HL-60/S4 (cell line): Measurements from ENCODE around the gene MAPK8IP2.

Experiments used
- in situ Hi-C: fragments of 300-500 bp; cut with MboI; formaldehyde crosslinking; loops from 2 replicates; pipeline ENCODE4 v1.14.3; 2022; ENCODE audit warnings: low sequenced_read_pairs

MAPK8IP2 gene

DNA sequence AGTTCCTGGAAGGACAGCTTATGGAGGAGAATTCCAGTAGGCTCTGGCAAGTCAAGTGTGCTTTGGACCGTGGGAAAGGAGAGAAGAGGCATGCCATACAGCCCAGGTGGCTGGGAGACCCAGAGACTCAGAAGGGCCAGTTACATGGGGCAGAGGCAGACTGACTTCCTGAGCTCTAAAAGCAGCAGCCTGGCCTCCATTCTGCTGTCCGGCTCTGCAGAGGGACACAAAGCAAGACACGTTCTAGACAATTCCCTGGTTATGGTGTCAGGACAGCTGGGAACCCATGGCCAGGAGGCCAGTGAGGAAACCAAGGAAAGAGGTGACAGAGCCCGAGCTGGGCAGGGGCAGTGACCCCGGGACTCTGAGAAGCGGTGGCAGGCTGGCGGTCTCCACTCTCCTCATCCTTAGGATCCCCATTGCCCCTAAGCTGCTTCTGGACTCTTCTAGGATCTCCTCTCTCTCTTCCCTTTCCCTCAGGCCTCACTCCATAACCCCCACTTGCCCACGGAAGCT, 25.1 kb upstream of the MAPK8IP2 start:
- in situ Hi-C loops: no loop called here

DNA sequence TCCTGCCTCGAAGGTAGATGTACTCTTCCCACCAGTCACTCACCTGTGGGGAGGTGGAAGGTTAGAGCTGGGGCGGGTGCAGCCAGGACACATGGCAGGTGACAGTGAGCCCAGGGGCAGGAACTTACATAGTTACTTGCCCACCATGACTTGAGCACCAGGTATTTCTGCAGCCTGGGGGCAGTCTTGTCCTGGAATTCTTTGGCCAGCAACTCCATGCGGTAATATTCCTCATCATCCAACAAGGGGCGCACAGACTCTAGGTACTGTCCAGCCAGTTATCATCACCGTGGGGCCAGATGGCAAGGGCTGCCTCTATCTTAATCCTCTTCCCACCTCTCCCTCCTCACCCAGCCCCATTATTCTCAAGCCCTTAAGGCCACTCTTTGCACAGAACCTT, 24.5 kb upstream of the MAPK8IP2 start:
- in situ Hi-C loops: no loop called here

DNA sequence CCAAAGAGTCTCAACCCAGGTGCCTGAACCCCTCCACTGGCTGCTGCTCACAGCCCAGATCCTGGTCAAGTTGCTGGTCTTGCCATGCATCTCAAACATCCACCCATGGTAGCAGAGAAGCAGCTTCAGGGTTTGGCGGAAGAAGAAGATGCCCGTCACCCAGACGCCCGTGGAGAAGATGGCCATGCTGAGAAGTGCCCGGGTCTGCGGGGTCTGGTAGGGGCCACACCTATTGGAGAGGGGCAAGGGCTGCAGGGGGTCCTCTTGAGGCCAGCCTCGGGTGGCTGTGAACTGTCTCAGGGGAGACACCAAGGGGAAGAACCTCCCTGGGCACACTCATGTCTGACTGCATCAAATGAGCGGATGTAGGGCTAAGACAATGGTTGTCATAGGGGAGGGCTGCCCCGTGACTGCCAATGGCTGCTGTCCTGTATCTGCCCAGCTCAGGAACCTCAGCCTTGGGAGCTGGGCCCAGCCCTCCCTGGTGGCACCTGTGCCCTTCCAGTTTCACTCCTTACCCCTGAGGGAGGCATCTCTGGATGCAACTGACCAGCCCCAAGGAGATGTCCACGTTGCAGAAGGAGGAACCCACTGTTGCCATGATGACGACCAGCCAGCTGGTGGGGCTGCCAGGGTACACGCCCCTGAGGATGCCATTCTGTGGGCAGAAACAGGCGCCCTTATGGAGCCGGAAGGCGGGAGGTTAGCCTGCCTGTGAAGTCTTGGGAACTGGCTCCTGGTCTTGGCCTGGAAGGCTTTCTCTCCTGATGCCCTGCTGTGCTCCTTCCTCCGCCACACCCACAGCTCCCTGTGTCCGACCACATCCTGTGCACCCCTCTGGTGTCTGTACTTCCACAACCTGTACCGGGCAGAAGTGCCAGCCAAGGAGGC, 23.5 kb upstream of the MAPK8IP2 start:
- in situ Hi-C loops: no loop called here

DNA sequence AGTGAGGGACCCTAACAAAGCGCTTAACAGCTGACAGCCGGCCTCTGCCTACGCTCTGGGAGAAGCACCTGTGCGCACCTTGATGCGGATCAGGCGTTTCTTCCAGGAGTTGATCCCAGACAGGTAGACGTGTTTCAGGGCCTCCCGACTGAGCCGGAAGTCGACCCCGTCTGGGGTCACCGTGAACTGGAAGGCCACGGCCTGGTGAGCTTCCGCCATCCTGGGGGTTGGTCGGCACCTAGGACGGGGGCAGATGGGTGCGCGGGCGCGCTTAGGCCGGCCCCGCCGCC, 23.0 kb upstream of the MAPK8IP2 start:
- in situ Hi-C loops: no loop called here

DNA sequence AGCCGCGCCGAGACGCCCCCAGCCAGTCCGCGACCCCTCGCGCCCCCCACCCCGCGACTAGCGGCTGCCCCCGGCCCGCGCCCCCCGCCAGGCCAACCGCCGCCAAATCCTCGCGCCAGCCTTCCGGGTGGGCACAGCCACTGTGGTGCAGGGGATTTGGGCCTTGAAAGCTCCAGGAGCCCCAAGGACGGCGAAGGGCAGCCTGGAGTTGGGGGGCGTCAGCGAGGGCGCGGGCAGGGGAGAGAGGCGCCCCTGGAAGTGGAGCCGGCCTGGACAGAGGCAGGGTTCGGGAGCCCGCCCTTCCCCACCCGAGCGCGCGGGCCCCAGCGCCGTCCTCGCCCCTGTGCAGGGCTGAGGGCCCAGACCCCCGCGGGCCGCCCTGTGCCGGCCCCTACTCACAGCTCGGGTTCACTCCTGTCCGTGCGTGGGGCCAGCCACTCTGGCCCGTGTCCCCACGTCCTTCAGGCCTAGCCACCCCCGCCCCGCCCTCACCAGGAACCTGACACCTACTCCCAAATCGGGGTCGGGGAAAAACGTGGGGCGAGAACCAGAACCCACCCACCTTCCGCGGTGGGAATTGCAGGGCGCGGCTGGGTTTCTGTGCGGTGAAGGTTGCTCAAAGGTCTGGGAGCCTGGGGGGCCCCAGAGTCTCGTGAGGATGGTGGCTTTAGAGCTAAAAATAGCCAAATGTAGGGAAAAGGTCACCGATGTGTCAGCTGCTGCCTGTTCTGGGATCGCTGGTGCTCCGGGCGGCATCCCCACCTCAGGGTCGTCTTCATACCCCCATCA, 22.4 kb upstream of the MAPK8IP2 start, which contains the start of gene CPT1B:
Gene CPT1B (minus strand): TSS at position 441 of the 789 bp plus-strand sequence. CDS start 512 bp downstream, outside the sequence.
- in situ Hi-C loops: no loop called here

DNA sequence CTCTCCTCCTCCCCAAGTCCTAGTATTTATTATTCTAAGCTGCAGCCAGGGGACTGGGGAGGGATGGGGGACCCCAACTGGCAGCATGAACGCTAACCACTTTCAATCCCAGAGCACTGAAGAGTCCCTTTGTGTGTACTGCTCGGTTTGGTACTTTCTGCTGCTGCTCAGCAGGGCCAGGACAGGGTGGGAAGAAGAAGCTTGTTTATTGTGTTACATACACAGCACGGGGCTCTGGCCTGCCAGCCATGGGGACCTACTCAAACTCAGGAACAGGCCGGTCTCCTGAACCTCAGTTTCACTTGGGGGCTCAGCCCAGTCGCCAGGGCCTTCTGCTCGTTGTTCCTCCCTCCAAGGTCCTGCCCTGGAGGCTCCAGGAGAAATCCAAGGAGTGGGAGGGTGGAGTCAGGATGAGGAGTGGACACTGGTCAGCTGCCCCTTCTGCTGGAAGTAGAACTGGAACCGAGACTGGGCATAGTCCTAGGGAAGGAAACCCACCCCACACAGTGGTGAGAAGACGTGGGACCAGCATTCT, 21.8 kb upstream of the MAPK8IP2 start:
- in situ Hi-C loops: no loop called here

DNA sequence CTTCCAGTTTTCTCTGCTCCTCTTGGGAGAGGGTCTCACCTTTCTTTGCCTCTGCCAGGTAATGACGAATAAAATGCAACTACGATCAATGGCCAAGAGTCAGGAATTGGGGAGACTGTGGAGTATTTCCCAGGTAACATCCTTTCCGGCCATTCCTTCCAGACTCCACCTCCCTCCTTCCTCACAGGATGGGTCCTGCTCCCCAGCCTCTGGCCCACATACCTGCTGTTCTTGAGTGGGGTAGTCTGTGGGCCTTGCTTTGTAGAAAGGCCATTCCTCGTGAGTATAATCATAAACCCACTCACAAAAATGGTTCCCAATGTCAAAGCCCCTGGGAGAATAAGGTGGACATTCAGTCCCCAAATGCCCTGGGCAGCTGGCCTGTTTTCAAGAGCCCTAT, 20.8 kb upstream of the MAPK8IP2 start:
- in situ Hi-C loops: no loop called here

DNA sequence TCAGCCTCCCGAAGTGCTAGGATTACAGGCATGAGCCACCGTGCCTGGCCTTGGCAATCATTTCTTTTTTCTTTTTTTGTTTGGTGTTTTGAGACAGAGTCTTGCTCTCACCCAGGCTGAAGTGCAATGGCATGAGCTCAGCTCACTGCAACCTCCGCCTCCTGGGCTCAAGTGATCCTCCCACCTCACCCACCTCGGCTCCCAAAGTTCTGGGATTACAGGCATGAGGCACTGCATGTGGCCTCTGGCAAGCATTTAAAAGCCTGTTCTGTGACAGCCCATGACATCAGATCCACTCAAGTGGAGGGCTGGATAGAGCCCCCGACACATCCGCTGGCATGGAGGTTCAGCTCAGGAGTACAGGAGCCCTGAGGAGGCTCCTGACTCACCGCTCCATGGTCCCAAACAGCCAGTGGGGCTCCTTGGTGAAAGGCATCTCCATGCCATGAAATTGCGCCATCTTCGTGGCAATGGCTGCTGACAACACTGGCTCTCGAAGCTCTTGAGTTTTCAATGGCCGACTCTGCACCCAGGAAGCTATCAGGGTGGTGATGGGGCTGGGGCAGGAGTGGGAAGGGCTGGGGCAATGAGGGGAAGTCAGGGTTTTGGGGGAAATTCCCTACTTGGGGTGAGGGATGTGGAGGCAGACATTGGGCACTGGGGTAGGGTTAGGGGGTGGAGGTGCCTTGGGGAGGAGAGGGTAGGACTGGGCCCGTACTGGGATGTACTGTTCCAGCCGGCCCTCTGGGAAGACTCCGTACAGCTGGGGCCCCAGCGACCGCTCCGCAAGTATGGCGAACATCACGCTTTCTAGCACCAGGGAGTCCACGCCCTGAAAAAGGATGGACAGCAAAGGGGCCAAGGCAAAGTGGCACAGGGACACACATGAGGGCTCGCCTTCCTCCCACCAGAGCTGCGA, 19.3 kb upstream of the MAPK8IP2 start:
- in situ Hi-C loops: no loop called here

DNA sequence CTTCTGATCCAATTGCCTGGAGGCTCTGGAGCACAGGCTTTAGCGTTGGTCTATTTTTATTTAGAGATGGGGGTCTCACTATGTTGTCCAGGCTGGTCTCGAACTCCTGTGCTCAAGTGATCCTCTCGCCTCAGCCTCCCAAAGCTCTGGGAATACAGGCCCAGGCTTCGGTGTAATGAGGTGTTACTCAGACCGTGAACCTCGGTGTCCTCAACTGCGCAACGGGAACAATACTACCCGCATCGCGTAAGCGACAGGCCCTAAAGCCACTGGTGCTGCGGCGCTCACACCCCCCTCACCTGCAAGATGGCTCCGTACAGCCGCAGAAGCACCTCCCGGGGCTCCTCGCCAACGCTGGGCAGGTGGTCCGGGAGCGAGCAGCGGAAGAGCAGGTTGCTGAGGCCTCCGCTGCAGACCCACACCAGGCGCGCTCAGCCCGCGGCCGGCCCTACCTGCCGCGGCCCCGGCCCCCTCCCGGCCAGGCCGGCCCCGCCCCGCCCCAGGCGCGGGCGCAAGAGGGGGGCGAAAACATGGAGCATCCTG, 18.6 kb upstream of the MAPK8IP2 start:
- in situ Hi-C loops: no loop called here

DNA sequence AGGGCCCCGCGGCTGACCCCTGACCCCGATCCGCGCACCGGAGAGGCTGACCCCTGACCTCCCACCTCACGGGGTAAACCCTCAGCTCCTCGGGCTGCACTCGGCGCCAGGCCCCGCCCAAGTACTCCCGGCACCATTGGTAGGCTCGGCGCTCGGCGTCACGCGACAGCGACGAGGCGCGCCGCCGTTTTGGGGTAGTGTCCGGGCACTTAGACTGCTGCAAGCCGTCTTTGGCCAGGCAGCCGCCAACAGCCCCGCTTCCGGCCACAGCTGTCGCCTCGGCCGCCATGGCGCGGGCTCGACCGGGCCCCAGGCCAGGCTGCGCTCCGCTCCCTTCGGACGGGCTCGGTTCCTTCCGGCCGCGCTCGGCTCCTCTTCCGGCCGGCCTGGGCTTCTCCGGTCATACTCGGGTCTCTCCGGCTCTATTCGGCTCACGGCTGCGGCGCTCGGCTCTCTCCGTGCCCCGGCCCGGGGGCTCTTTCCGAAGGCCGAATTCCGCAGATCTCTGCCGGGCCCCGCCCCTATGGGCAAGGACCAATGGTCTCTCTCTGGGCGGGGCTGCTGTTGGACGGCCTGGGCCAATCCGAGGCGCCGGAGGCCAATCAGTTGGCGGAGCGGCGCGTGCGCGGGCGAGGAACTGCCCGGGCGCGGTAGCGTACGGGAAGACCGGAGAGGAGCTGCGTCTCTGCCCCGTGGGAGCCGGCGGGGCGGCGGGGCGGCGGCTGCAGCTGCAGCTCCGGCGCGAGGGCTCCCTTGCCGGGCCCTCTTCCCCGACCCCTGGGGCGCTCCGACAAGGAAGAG, 17.9 kb upstream of the MAPK8IP2 start, which contains the start of gene CHKB:
Gene CHKB (minus strand): TSS at position 357 of the 801 bp plus-strand sequence. CDS start 68 bp downstream, at position 289.
- in situ Hi-C loops: no loop called here

DNA sequence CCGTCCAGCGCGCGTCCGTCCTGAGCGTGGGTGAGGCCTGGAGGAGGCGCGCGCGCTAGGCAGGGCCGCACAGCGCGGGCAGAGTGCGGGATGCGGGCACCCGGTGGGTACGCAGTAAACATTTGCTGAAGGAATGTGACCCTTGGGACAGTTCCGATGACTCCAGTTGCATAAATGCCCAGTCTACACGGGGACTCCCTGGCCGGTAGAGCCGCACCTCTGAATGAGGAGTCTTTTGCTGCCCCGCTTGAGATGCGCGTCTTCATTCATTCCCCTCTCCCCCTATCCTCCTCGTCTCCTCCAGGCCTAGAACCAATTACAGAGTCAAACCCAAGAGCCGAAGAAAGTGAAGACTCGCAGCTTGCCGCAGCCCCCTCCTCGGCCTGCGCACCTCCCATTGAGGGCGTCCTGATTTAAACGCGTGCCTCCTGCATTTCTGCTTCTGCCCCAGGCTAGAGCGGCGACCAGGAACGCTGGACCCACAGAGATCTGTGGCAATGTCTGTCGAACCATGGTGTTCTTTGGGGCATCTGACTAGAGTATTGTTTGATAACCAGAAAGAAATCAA, 17.2 kb upstream of the MAPK8IP2 start:
- in situ Hi-C loops: no loop called here

DNA sequence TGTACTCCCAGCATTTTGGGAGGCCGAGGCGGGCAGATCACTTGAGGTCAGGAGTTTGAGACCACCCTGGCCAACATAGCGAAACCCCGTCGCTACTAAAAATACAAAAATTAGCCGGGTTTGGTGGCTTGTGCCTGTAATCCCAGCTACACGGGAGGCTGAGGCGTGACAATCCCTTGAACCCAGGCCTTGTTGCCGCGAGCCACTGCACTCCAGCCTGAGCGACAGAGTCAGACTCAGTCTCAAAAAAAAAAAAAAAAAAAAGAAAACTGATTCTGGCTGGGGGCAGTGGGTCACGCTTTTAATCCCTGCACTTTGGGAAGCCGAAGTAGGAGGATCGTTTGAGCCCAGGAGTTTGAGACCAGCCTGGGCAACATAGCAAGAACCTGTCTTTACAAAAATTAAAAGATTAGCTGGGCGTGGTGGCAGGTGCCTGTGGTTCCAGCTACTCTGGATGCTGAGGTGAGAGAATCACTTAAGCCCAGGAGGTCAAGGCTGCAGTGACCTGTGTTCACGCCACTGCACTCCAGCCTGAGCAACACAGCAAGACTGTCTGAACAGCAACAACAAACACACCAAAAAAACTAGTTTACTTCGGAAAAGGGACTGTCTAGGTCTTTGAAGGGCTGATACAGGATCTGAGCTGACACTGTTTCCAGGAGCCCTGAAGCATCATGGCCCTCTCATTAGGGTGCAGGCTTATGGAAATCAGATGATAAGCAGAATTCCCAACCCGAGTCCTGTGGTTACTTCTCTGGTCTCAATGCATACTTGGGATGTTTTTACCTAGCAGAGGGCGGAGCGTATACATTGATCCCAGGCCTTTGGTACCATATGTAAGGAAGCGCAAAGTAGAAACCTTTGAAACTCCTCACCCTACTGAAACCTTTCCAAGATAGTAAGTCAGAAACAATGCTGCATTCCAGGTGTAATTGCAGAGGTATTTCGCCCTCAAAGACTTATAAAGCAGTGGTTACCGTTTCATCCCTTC, 16.2 kb upstream of the MAPK8IP2 start:
- in situ Hi-C loops: no loop called here

DNA sequence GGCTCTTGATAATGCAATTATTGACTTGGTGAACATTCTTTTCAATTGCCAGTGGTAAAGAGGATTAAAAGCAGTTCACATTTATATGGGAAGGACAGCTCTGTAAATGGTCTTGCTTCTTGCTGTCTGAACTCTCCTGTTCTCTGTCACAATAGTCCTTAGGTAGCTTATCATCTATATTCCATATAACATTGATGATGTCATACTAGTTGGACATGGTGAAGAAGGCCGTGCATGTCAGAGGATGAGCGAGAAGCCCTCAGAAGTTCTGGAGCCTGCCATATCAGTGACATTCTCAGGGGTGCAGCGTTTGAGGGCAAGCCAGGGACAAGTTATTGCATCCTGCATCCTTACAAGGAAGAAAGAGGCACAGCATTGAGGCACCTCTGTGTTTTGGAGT, 15.4 kb upstream of the MAPK8IP2 start:
- in situ Hi-C loops: no loop called here

DNA sequence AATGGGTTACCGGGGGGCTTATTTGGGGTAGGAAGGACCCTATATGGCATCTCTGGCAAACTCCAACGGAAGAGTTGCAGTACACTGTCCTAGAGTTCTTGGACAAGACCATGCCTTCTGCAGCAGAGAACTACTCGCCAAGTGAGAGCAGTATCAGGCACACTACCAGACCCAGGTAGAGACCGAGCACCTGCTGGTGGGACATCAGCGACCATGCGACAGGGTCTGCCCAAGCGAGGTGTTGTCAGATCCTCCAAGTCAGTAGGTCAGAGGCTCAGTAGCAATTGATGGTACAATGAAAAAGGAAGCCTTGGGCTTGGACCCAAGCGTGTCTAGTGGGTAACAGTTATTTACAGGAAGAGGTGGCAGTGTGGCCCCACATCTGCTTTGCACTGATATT, 14.8 kb upstream of the MAPK8IP2 start:
- in situ Hi-C loops: no loop called here

DNA sequence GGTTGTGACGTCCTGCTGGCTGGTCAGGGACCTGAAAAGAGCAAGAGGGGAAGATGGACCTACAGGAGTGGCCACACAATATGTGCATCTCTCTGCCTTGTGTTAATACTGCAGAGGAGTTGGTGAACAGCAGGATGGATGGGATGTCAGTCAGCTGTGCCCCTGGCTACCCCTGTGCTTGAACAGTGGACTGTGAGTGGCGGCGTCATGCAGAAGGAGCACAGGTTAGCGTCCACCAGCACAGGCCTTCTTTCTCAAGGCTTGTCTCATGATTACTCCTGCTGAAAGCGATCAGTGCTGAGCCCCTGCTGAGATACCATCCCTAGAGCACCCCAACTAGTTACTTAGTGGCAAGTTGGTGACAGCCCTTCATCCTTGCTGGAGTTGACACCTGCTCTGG, 14.2 kb upstream of the MAPK8IP2 start:
- in situ Hi-C loops: no loop called here

DNA sequence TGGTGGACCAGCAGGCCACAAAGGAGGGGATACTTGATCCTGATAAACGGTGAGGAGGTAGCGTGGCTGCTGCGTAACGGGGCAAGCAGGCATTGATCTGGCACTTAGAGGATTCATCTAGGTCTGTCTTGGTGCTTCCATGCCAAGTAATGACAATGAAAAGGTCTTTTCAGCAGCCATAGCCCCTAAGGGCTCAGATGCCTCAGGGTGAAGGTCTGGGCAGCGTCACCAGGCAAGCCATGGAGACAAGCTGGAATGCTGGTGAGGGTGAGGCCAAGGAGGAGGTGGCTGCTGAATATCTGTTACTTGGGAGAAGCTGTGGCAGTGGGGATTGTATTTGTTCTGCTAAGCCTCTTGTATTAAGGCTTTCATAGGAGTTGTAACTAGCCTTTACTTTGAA, 13.2 kb upstream of the MAPK8IP2 start:
- in situ Hi-C loops: no loop called here

DNA sequence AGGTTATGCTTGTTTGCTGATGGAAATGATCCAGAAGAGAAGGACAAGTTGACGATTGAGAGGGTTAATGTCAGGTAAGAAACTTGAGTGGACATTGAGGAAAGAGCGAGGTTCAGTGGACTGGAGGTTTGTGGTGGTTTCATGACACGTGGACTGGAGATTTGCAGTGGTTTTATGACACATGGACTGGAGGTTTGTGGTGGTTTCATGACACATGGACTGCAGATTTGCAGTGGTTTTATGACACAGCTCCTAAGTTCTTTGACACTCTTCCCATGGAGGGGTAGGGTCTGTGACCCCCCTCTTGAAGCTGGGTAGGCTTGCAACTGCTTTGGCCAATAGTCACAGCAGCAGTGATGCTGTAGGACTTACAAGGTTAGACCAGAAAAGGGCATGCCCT, 5.4 kb upstream of the MAPK8IP2 start:
- in situ Hi-C loops: no loop called here

DNA sequence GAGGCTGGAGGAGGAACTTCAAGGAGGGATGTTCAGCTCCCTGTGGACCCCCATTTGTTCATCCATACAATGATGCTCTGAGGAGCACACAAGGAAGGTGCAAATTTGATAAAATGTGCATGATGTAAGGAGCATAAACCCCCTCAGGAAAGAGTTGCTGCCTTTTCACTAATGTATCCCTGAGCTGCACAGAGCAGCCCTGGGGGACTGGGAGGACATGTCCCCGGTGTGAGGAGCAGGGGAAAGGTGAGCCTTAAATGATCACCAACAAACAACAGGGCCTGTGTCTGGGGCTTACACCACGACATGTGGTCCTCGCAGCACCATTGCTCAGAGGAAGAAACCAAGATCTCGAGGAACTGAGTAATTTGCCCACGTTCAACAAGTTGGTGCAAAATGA, 3.5 kb upstream of the MAPK8IP2 start:
- in situ Hi-C loops: no loop called here
